ENCODE measurements around the gene IRAK3.

DNA sequence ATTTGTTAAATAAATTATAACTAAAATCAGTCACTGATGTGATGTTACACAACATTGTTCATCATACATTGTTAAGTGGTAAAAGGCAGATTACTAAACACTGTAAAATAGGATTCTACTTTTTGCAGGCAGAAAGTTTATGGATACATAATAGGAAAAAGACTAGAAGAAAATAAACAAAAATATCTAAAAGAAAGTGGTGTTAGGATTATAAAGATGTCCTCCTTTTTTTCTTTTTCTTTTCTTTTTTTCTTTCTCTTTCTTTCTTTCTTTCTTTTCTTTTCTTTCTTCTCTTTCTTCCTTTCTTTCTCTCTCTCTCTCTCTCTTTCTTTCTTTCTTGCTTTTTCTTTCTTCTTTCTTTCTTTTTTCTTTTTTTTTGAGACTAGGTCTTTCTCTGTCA, 73.7 kb downstream of the IRAK3 start:
- TF ChIP-seq, protein P1, sequence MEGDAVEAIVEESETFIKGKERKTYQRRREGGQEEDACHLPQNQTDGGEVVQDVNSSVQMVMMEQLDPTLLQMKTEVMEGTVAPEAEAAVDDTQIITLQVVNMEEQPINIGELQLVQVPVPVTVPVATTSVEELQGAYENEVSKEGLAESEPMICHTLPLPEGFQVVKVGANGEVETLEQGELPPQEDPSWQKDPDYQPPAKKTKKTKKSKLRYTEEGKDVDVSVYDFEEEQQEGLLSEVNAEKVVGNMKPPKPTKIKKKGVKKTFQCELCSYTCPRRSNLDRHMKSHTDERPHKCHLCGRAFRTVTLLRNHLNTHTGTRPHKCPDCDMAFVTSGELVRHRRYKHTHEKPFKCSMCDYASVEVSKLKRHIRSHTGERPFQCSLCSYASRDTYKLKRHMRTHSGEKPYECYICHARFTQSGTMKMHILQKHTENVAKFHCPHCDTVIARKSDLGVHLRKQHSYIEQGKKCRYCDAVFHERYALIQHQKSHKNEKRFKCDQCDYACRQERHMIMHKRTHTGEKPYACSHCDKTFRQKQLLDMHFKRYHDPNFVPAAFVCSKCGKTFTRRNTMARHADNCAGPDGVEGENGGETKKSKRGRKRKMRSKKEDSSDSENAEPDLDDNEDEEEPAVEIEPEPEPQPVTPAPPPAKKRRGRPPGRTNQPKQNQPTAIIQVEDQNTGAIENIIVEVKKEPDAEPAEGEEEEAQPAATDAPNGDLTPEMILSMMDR (IDR thresholded peaks at IDR 0.05): no peak
- TF ChIP-seq POLR2A (IDR thresholded peaks at IDR 0.05): no peak

Measured in Peyer's patch (tissue), 4 donors.